ENCODE data around the gene ABCC10.
"Not testable (repeated sequence)": the region's sequence is repeated elsewhere in the genome, so short reads cannot be mapped to it uniquely, and the experiment has no call there.

The ABCC10 gene

DNA sequence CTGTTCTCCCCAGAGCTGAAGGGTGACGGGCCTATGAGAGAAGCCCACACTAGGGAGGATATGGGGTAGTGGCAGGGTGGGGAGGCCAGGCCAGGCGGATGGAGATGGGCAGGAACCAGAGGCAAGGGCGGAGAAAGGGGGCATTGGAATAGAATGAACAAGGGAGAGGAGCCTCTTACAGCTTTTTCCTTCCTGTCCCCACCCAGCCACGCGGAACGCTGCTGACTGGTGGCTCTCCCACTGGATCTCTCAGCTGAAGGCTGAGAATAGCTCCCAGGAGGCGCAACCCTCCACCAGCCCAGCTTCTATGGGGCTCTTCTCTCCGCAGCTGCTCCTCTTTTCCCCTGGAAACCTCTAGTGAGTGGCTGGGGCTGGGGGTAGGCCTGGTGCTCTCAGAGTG, 17.2 kb downstream of the ABCC10 start:
- DNase-seq (ENCODE audit: low read depth) = no peak

- DNase-seq (ENCODE audit: low read depth) = no peak
These were observed 18.2 kb downstream of the ABCC10 start for GRCh38 chr6:43445576-43445975.

- DNase-seq (ENCODE audit: low read depth) = no peak
These were observed 20.3 kb downstream of the ABCC10 start for GRCh38 chr6:43447604-43448003.

DNA sequence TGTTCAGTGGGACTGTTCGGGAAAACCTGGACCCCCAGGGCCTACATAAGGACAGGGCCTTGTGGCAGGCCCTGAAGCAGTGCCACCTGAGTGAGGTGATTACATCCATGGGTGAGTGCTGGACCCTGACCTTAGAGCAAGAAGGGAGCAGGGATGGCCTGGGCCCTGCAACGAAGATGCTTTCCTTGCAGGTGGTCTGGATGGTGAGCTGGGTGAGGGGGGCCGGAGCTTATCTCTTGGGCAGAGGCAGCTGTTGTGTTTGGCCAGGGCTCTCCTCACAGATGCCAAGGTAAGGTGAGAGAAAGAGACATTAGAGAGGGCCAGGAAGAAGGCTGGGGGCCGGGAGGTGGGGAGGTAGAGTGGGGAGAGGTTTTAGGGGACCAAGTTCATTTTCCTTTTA, 21.6 kb downstream of the ABCC10 start:
- no peak for DNase-seq (ENCODE audit: low read depth)

DNA sequence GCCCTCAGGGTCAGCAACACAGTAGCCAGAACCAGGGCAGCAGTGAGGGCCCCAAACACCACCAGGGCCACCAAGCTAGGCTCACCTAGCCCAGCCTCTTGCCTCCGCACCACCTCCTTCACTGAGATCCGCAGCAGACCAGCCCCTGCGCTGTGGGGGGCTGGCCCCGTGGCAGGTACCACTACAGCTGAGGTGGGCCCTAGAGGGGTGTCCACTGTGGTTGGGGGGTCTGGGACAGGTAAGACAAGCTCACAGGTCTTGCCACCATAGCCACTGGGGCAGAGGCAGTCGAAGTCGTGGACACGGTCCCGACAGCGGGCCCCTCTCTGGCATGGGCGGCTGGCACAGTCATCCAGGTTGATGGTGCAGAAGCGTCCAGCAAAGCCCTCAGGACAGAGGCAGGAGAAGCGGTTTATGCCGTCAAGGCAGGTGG, 23.4 kb downstream of the ABCC10 start:
- no peak for DNase-seq (ENCODE audit: low read depth)

DNA sequence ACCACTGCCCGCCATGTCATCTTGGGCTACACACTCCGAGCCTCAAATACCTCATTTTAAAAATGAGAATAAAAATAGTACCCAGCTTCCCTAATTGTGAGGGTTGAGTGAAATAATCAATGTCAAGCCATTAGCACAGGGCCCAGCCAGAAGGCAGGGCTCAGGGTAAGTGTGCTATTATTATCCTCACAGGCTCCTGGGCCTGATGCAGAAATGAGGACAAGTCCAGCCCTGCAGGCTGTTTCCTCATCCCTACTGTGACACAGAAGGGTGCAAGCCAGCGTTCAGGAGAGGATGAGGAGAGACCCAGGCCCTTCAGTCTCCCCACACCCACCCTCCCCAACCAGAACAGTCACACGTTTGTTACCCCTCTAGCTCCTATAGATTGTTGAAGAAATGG, 24.0 kb downstream of the ABCC10 start:
- no peak for DNase-seq (ENCODE audit: low read depth)

DNA sequence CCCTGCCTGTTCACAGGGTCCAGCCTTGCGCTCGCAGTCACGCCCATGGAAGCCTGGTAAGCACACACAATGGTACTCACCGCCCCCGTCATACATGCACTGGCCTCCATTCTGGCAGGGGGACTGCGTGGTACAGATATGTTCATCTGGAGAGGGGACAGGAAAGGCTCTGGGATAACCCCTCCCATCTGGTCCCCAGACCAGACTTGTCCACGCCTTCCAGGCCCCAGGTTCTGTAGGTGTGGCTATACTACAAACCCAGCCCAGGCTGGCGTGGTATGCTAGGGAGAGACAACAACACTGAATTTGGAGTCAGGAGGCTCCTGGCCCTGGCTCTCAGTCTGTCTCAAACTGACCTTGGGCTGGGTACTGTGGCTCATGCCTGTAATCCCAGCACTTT, 24.6 kb downstream of the ABCC10 start:
- no peak for DNase-seq (ENCODE audit: low read depth)

DNA sequence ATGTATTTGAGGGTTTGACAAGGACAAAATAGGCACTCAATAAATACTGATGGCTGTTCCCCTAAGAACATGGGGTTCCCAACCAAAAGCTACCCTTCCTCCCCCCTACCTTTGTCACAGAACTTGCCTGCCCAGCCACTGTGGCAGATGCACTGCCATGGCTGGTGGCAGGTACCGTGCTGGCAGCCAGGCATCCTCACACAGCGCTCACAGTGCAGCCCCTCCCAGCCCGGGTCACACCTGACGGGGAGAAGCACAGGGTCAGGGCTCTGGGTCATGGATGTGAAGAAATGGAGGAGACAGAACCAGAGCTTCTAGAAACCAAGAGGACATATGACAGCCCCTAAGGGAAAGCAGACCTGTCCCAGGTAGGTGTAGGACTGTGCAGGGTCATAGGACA, 25.6 kb downstream of the ABCC10 start:
- DNase-seq (ENCODE audit: low read depth) = no peak

DNA sequence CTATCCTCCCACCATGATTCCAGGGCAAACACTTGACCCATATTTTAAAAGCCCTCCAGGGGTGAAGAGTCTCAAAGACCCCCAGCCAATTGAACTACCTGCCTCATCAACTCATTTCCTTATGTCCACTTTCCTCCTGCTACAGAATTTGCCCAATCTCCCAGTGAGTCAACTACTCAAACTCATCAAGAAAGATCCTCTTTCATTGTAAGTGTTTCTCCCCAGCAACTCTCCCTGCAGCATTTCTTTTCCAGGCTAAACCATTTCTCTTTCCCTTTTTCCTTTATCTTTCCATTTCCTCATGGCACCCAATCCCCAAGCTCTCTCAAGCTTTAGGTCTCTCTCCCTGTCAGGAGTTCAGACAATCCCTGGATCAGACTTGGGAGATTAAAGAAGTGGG, 26.5 kb downstream of the ABCC10 start:
- no peak for DNase-seq (ENCODE audit: low read depth)

GRCh38 chr6:43454290-43454695, 27.0 kb downstream of the ABCC10 start:
- DNase-seq (ENCODE audit: low read depth) = peak; percentile 42

GRCh38 chr6:43454696-43455530, 27.6 kb downstream of the ABCC10 start:
- DNase-seq (ENCODE audit: low read depth) = no peak

- DNase-seq (ENCODE audit: low read depth) = peak; percentile 30
These were observed 28.4 kb downstream of the ABCC10 start, which contains the start of gene DLK2 for GRCh38 chr6:43455531-43456428. Gene DLK2 (minus strand): TSS chr6:43455548. CDS start chr6:43454825, 723 bp downstream.

DNA sequence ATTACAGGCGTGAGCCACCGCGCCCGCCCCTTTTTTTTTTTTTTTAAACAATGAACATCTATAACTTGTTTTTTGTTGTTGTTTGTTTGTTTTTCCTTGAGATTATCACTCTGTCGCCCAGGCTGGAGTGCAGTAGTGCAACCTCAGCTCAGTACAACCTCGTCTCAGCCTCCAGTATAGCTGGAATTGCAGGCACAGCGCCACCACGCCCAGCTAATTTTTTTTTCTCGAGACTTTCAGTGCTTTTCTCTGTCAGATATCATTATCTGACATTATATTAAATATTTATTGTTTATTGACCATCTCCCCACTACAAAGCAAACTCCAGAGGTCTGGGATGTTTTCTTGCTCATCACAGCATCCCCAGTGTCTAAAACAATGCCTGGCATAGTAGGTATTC, 30.3 kb downstream of the ABCC10 start:
- DNase-seq (ENCODE audit: low read depth) = no peak

- DNase-seq (ENCODE audit: low read depth) = not testable (repeated sequence)
These were observed 30.8 kb downstream of the ABCC10 start for GRCh38 chr6:43458154-43458553.

DNA sequence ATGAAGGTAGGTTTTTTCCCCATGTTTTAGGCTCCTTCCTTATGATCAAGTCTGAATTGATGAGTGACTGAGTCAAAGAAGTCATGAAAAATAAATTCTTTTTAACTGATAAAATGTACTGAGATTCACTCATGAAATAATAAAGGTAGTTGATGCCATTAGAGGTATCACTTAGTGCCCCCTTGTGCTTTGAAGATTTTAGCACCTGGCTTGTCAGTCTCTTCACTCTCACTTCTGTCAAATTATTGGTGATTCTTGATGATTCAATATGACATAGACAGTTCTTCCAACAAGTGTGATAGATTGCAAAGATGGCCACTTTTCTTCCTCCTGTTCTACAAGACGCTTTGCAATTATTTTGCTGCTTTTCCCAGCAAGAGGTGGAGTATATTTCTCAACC, 32.2 kb downstream of the ABCC10 start:
- no peak for DNase-seq (ENCODE audit: low read depth)

- no peak for DNase-seq (ENCODE audit: low read depth)
These were observed 32.7 kb downstream of the ABCC10 start for GRCh38 chr6:43460032-43460431.

DNA sequence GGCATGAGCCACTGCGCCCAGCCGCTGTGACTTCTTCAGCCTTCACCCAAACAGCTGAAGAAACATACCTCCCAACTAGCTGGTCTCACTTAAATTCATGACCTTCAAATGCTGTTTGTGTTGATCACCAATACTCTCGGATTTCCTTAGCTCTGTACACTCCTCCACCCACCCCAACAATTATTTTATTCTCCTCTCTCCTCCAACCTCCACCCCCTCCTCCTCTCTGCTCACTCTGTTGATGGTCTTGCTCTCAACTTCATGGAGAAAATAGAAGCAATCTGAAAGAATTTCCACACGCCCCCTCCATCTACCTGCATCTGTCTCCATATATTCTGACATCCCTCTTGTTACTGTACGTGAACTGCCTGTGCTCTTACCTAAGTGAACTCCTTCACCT, 34.6 kb downstream of the ABCC10 start:
- no peak for DNase-seq (ENCODE audit: low read depth)

DNA sequence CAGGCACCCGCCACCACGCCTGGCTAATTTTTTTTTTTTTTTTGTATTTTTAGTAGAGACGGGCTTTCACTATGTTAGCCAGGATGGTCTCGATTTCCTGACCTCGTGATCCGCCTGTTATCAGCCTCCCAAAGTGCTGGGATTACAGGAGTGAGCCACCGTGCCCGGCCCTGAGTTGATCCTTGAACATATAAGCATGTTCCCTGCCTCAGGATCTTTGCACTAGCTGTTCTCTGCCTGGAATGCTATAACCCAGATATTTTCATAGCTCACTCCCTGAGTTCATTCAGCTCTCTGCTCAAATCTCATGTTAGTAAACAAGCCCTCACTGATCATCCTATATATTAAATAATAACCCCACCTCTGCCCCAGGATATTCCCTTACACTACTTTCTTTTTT, 37.0 kb downstream of the ABCC10 start:
- DNase-seq (ENCODE audit: low read depth) = no peak

- DNase-seq (ENCODE audit: low read depth) = no peak
These were observed 38.6 kb downstream of the ABCC10 start for GRCh38 chr6:43465948-43466347.

- DNase-seq (ENCODE audit: low read depth) = not testable (repeated sequence)
These were observed 39.9 kb downstream of the ABCC10 start for GRCh38 chr6:43467265-43467664.

- no peak for DNase-seq (ENCODE audit: low read depth)
These were observed 40.4 kb downstream of the ABCC10 start for GRCh38 chr6:43467752-43468151.

DNA sequence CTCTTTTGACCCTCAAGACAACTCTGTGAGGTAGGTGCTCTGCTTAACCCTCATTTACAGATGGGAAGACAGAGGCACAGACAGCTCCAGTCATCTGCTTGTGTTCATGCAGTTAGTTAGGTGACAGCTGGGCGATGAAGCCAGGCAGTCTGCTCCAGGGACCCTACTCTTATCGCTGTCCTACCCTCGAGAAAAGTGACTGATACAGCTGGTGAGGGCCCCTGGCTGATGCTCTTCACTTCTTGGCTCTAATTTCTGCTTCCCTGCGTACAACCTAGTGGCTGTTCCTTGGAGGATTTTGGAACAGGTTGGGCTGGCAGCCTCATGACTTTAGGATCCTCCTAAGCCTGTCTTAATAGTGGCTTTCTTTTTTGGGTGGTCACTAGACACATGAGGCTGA, 40.9 kb downstream of the ABCC10 start:
- no peak for DNase-seq (ENCODE audit: low read depth)
